Measurements from ENCODE around the gene ERBB4.
"Not testable (repeated sequence)": the region's sequence is repeated elsewhere in the genome, so short reads cannot be mapped to it uniquely, and the experiment has no call there.

Gene ERBB4

DNA sequence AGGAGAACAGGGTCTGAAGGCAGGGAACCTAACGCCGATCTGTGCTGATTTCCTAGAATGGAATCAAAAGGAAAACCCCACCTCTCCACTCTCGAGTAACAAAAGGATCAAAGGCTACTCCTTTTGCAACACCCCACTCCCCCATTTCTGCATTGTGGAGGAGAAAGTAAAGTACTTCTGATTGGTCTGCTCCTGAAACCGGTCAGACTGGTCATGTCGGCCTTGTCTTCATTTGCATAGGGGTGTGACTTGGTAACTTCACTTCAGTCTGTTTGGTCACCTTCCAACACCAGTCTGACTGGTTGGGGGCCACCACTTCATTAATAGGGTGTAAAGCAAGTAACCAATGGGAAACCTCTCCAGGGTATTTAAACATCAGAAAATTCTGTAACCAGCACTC, 771.9 kb downstream of the ERBB4 start:
- no peak for DNase-seq

DNA sequence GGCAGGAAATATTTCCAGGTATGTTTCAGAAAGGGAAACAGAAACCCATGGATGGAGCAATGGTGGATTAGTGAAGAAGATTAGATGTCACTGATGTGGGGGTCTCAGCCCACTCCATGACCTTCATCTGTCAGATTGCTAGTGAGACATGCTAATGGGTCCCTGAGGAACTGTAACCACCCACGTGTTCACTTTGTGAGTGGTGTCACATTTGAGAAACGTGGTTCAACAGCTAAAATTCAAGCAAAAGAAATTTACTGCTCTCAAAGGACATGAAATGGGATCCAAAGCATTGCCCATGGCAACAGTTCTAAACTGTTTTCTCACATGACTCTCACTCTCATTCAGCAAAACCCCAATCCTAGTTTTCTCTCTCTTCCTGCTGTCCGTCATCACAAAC, 776.1 kb downstream of the ERBB4 start:
- DNase-seq, result no peak

DNA sequence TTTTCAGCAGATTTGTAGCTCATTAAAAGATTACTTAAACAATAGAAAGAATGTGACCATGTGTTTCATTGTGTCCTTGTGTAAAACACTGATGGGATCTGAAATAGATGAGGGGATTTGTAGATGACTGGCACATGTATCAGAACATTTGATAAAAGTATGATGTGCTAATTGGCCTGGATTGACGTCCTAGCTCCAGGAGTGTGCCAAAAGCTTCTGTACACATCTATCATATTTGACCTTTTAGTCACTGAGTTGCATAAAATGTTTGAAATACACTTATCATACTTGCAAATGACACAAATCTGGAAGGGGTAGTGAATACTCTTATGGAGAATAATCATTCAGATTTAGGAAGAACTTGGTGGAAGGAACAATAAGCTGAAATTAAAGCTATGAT, 778.5 kb downstream of the ERBB4 start:
- DNase-seq, result no peak

DNA sequence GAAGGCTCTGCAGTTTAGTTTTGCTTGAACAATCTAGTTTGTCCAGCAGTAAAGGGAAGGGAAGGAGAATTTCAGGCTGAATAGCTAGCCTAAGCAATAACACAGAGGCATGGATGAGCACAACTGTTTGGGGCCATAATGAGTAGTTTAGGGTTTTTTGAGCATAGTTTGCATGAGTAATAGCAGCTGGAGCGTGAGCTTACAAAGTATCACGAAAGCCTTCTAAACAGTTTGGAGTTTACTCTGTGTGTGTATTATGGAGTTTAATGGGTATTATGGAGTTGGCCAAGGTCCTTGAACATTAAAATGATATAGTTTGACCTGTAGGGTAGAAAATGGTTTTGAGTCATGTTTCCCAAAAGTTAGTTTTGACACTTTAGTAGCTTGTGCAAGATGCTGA, 782.3 kb downstream of the ERBB4 start:
- no peak for DNase-seq

DNA sequence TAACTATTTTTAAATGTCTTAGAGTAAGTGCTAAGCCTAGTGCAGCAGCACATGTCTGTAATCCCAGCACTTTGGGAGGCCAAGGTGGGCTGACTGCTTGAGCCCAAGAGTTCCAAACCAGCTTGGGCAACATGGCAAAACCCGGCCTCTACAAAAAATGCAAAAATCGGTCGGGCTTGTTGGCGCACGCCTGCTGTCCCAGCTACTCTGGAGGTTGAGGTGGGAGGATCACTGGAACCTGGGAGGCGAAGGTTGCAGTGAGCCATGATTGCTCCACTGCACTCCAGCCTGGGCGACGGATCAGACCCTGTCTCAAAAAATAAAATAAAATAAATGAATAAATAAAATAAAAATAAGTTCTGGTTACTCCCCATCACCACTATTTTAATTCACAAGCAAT, 783.4 kb downstream of the ERBB4 start:
- no peak for DNase-seq

DNA sequence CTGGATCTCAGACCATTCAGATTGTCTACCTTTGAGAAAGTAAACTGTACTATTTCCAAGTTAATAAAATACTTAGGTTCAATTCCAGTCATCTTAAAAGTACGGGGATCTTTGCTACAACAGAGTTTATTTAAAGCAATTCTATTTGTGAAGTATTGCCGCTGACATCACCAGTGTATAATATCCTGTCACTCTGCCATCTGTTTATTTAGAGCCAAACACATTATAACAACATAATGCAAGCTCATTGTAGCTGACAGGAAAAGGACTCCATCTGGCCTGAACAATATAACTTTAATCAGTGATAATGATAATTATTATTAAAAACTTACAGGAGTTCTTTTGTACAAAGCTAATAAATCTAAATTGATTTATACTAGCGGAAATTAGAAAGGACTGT, 786.8 kb downstream of the ERBB4 start:
- no peak for DNase-seq

DNA sequence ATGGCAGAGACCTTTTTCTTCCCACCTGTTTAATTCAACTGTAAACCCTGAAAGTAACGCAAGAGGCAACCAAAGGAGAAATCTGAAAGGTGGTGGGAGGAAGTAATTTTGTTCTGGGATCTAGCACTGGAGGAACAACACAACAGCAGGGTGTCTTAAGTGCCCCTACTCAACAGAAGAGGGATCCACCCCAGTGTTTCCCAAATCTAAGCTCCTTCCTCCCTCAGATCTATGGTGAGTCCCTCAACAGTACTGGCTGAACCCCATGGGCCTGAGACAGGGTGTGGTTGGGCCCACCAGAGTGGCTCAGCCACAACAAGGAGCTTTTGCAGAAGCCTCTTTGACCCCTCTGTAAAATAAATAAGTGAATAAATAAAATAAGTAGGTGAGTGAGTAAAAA, 790.3 kb downstream of the ERBB4 start:
- no peak for DNase-seq

DNA sequence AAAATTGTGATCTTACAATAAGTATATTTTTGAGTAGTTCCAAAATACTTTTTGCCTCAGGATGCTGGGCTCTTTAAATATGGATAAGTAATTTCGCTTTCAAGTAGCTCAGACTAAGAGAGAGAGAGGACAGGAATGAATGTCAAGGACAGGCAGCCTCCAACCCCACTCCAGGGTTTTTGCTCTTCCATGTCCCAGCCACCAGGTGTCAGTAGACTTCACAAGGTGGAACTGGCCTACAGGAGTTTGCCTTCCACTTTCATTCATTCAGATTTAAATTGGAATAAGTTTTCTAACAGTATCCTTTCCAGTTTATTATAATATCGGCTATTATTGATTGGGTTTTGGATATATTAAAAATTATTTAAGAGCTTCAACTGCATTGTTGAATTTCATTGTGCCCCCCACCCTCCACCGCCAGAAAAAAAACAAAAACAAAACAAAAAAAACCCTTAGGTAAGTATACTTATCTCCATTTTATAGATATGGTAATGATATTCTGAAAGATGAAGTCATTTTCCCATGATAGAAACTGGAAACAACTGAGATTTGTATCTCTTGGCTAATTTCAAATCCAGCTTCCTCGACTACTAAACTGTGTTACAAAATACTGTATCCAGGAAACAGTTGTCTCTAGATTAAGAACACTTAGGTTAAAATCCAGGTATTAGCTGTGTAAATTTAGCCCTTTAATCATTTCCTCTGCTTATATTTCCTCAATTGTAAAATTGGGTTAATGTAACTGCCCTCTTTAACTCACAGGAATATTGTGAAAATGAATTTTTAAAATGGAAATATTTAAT, 793.1 kb downstream of the ERBB4 start:
- DNase-seq, result peak; percentile 27

DNA sequence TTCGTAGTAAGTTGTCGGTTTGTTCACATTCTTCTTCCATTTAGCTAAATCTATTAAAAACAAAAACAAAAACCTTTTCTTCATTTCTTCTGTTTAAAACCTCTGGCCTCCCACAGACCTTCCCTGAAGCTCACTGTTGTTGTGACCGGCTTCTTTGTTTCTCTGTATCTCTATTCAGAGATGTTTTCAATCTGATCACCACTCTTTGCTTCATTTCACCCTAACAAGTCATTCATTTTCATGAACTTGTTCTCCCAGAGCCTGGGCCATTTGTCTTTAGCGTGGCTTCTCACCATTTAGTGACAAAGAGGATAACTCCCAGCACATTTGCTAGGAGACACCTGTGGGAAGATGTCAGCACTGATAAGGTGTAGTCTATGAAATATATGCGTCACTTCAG, 794.2 kb downstream of the ERBB4 start:
- DNase-seq, result no peak

DNA sequence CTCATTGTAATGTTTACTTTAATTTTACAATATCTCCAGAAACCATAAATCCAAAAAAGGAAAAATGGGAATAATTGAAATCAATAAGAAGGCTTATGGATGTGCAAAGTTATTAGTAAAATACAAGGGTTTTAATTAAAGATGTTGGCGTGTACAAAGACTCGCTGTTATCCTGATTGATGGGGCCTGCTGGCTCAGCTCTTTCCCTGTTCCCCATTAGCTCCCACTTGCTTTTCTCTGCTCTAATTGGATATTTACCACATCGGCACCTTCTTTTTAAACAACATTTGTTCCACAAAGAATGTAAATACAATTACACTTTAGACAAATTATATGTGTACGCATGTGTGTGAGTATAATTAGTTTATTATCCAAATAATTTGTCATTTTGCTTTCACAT, 796.6 kb downstream of the ERBB4 start:
- DNase-seq, result no peak

DNA sequence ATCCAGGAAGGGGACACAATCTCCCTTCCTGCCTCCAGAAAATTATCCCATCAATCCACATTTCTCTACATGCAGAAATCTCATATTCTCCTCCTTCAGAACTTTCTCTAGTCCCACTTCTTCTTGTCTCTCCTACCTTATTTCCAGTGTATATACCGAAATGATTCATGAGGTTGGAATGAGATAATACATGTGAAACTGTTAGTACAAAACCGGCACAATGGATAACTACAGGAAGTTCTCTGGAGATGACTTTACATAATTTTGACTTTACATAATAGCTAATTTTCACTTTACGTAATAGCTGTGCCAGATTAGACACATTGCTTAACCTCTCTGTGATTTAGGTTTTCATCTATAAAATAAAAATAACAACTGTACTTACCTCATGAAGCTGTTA, 801.3 kb downstream of the ERBB4 start:
- no peak for DNase-seq

DNA sequence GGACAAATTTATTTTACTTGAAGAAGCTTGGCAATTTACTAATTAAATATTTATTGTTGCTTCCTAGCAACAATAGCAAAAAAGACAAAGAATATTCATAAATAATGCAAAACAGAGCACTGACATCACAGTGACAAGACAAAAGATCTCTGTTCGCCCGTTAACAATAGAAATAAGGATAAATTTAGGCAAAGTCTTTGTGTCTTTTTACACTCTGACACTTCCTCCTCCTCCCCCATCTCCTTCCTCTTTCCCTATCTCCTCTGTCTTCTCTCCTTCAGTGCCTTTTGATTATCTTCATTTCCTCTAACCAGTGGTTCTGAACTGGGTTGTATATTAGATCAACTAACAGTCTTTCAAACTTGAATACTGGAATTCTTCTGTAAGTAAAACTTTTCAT, 808.4 kb downstream of the ERBB4 start:
- no peak for DNase-seq

DNA sequence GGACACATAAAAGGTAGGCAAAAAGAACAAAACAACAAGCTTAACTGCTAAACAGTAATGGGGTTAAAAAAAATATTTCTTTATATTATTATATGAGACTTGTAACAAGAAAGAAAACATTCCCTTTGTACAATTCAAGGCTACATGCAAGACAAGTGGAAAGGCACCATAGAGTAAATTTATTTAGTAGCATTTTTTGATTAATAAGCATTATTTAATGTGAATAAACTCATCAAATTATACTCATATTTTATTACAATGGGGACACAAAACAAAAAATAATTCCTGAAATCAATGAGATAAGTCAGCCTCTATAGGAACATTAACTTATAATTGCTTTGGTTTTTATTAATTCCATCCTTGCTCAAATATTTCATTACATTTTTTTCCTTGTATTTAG, 809.2 kb downstream of the ERBB4 start:
- no peak for DNase-seq

DNA sequence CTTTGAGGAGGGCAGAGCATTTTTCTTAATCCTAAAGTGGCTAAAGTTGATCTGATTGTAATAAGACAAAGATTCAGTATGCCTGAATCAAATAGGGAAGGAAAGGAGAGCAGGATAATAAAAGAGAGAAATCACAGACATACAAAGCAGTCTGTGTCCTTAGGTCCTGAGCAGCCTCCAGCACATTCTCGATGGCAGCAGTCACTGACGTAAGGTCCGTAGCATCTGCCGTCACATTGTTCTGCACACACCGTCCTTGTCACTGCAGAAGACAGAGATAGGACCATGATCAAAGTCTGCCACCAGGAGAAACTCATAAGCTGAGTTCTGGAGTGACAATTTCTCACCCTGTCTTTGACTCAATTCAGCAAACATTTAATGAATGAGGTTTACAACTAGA, 813.7 kb downstream of the ERBB4 start:
- no peak for DNase-seq

DNA sequence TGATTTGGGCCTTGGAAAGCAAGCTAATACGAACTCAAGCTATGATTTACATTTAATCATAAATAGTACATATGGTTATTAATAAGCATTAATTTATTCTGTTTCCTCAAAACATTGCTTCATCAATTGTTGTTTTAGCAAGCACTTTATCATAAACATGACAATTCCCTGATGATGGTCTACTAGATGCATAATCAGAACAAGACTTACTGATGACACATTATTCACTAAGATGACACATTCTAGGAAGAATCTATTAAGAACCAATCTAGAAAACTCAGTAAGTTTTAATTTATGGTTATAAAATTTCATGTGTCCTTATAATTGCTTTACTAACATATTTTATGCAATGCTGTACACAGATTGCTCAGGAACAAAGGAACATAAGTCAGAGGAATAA, 815.2 kb downstream of the ERBB4 start:
- no peak for DNase-seq

DNA sequence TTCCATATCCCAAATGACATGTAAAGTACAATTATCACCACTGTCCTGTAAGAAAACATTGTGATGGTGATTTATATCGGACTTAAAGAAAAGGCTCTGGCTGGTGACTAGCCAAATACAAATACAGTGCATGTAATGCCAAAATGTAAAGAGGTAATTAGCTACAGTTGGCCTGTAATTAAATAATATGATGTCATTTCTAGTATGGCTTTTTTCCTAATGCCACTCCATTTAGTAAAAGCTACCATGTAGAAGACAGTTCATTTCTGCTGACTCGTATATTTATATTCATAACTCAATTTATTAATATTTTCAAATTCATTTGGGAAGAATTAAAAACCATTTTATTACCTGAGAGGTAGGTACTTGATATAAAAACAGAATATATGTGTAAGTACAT, 815.7 kb downstream of the ERBB4 start:
- no peak for DNase-seq

DNA sequence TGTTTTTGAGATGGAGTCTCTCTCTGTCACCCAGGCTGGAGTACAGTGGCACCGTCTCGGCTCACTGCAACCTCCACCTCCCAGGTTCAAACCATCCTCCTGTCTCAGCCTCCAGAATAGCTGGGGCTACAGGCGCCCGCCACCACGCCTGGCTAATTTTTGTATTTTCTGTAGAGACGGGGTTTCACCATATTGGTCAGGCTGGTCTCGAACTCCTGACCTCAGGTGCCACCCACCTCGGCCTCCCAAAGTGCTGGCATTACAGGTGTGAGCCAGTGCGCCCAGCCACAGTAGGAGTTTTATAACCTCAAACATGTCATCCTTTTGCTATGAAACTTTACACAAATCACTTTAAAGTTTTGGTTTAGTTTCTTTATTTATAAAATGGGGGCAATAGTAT, 816.7 kb downstream of the ERBB4 start:
- not testable (repeated sequence) for DNase-seq

DNA sequence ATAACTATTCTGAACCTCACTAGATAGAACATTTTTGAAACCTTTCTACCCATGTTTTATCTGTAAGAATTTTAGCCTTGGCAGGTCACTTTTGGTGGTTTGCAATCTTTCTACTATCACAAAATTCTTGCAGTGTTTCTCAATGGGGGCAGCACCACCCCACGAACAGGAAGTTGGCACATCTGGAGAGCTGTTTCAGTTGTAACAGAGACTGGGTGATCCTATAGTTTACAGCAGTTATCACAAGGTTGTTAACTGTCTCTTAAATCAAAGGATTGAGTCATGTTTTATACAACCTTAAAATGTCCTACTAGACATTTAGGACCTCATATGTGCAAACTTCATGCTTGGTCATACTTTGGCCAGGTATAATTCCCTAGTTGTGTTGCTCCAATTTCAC, 829.2 kb downstream of the ERBB4 start:
- no peak for DNase-seq

DNA sequence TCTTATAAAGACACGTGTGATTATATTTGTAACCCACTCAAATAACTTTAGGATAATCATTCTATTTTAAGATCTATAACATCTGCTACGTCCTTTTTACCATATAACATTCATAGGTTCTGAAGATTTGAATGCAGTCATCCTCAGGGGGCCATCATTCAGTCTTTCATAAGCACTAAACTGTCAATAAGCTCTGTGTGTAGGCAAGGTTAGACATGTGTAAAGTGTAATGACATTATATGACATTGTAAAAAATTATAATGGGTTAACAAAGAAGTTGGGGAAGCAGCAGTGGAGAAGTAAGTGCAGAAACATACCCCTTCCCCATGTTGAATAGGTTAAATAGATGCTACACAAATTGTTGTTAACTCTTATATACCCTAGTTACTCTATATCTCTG, 845.9 kb downstream of the ERBB4 start:
- DNase-seq, result no peak

DNA sequence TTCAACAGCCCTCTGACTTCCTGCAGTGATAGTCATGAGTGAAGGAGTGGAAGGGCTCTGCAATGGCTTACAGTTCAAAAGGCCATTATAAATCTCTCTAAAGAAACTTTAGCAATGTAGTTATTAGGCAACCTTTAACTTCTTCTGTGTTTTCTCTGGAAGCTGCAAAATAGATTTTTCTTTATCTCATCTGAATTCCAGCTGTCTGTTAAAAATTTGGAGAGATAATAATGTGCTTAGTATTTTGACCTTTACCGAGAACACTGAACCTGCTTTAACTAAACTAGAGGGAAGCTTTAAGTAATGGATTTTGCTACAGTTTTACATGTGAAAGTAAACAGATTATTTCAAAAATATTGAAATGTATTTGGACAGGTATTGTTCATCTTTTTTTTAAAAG, 847.9 kb downstream of the ERBB4 start:
- DNase-seq, result no peak

DNA sequence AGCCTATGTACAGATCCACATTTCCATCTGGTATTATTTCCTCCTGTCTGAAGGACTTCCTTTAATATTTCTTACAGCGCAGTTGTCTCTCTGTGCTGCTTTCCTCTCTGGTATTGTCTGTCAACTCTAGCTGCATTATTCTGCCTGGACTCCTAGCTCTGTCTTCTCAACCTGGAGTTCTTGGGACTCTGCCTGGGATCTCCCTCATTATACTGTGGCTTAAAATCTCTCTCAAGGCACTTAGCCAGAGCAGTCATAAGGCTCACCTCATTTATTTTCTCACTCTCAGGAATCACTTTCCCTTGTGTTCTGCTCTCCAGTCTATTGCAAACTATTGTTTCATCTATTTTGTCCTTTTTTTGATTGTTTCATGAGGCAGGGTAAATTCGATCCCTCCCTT, 850.4 kb downstream of the ERBB4 start:
- no peak for DNase-seq

DNA sequence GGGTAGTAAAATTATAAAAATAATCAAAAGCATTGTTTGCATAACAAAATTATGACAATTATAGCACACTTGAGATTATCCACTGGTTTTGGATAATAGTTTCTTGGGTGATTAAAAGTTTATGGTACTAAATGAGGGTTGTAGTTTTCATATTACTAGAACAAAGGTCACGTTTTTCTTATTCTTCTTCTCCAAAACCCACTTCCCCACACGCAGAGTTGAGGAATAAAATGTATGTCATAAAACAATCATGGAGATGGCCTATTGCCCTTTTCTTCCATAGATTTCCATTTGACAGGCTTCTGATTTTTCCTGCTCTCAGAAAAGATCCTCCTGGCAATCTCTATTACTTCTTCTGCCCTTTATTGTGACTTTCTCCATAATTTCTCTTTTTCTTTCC, 863.9 kb downstream of the ERBB4 start:
- DNase-seq, result no peak

DNA sequence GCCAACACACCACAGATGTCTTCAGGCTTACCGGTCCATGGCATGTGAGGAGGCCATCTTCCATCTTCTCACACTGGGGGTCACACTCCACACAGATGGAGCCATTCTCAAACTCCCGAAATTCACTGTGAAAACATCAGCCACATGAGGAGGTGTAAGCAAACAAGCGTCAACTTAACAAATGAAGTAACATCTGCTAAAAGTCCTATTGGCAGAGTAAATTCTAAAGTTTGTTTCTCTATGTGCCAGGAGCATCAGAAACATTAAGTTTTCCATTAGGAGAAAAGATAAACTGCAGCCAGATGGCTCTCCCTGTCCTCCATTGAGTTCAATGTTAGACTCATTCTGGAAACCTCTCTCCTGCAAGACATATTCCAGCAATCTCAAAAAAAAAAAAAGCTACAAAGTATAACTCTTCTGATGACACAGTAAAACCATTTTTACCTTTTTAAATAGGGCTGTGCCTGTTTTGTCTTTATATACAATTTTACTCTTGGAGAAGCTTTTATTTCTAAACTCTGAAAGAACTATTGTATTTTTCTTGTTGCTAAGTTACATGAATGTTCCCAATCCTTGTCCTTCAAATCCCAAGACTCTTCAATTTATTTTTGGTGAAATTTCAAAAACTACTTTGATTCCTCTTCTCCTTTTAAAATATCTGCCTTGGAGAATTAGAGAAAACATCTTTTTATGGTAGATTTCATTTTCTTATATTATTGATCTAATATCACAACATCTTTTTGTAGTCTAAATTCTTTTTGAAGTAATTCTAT, 865.3 kb downstream of the ERBB4 start:
- no peak for DNase-seq

DNA sequence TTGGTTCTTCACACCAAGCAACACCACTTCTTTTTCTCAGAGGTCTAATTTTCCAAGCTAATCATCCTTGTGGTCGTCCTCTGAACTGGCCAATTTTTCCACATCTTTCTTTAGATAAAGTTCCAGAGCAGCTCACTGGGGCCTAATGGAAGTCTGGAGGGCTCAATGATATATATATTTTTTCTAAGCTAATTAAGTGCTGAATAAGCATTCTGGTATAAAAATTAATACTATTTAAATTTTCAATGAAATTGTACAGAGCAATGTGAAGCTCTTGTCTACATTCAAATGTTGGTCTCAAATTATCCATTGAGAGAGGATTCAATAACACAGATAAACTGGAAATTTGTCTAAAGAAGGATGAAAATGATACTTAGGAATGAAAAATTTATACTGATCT, 866.6 kb downstream of the ERBB4 start:
- no peak for DNase-seq

DNA sequence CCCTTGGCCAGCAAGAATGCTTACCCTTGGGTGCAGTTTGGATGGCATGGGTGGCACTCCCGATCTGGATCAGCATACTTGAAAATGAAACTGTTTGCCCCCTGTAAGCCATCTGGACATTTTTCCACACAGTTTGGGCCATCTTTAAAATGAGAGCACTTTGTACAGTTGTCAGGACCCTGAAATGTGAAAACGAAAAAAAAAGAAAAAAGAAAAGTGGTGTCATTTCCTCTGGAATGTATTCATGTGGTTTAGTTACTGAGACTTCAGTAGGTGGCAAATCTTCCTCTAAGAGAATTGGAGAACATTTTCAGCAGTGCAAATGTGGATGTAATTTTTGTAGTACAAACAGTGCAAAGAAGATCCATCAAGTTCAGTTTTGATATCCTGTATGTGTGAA, 873.3 kb downstream of the ERBB4 start:
- no peak for DNase-seq
